Measurements from ENCODE around the gene ITGB3BP. TPM values are rescaled to one million over a fixed set of nuclear protein-coding genes. Genes with fewer than 3 reads are reported as not detected.
"Not testable (repeated sequence)": the region's sequence is repeated elsewhere in the genome, so short reads cannot be mapped to it uniquely, and the experiment has no call there.

ITGB3BP gene
- total and polyA plus RNA-seq, 7 donors, result 9.4 to 25.3 (median 17.3) TPM

DNA sequence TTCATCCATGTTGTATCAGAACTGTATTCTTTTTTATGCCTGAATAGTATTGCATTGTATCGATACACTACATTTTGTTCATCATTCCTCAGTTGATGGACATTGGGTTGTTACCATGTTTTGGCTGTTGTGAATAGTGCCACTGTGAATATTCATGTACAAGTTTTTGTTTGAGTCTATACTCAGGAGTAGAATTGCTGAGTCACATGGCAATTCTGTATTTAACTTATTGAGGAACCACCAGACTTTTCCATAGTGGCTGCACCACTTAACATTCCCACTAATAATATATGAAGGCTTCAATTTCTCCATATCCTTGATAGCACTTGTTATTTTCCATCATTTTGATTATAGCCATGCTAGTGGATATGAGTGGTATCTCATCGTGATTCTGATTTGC is 99.4 kb downstream of the ITGB3BP start:
- H3K36me3 ChIP-seq, result peaks cover 0 to 11% (median 3%) of the 10 kb centered on the region in 4 donors
- H3K9me3 ChIP-seq, result no peaks in the 10 kb centered on the region
- H3K27me3 ChIP-seq, result no peaks in the 10 kb centered on the region
- WGBS, 2 donors, result 95 to 99% methylated on average over 2 of the region's 2 CpGs
- no peaks in the 10 kb centered on the region for H3K4me1 ChIP-seq
- TF ChIP-seq, protein P1, sequence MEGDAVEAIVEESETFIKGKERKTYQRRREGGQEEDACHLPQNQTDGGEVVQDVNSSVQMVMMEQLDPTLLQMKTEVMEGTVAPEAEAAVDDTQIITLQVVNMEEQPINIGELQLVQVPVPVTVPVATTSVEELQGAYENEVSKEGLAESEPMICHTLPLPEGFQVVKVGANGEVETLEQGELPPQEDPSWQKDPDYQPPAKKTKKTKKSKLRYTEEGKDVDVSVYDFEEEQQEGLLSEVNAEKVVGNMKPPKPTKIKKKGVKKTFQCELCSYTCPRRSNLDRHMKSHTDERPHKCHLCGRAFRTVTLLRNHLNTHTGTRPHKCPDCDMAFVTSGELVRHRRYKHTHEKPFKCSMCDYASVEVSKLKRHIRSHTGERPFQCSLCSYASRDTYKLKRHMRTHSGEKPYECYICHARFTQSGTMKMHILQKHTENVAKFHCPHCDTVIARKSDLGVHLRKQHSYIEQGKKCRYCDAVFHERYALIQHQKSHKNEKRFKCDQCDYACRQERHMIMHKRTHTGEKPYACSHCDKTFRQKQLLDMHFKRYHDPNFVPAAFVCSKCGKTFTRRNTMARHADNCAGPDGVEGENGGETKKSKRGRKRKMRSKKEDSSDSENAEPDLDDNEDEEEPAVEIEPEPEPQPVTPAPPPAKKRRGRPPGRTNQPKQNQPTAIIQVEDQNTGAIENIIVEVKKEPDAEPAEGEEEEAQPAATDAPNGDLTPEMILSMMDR (IDR thresholded peaks at IDR 0.05), result no peak
- no peak overlapping the region for H3K27ac ChIP-seq
- intact Hi-C loops (cut with DNase I), result no loop called here
- no peak for DNase-seq
- H3K4me3 ChIP-seq, result no peak overlapping the region

DNA sequence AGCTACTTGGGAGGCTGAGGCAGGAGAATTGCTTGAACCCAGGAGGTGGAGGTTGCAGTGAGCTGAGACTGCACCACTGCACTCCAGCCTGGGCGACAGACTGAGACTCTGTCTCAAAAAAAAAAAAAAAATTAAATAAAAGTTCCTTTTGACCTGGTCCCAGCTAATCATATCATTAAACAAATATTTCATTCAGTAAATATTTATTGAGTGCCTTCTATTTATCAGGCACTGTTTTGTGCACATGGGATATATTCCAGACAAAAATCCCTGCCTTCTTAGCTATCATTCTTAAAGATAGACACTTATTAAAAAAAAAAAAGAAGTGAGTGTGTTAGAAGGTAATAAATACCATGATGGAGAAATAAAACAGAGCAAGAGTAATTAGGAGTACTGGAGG is 102.3 kb downstream of the ITGB3BP start:
- H3K9me3 ChIP-seq; H3K27ac ChIP-seq; H3K27me3 ChIP-seq; H3K4me1 ChIP-seq; H3K36me3 ChIP-seq; intact Hi-C loops (cut with DNase I); DNase-seq; H3K4me3 ChIP-seq: not testable (repeated sequence)
- WGBS, 2 donors, result 87 to 100% methylated on average over 1 of the region's 1 CpG

DNA sequence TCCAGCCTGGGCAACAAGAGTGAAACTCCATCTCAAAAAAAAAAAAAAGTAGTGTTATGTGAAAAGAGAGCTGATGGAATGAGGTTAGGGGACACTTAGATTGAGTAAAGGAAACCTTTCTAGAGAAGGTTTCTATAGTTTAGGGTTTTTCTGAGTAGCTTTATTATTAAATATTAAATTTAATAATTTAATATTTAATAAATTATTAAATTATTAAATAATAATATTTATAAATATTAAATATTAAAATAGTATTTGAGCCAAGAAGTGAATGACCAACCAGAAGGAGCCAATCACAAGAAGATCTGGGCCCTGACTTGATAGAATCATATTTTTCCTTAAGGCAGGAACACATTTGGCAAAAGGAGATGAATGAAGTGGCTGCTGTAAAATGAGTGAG is 104.9 kb downstream of the ITGB3BP start:
- no peak for TF ChIP-seq EP300 (IDR thresholded peaks at IDR 0.05)
- TF ChIP-seq, protein P1 (IDR thresholded peaks at IDR 0.05), result no peak
- intact Hi-C loops (cut with DNase I), result no loop called here
- DNase-seq, result no peak
- Histone ChIP-seq H3K9me3 (no peaks in the 10 kb centered on the region), H3K27ac (no peak overlapping the region), H3K4me1 (no peaks in the 10 kb centered on the region), H3K27me3 (no peaks in the 10 kb centered on the region), H3K4me3 (no peak overlapping the region), H3K36me3 (peaks cover 0 to 13% (median 3%) of the 10 kb centered on the region in 4 donors)

DNA sequence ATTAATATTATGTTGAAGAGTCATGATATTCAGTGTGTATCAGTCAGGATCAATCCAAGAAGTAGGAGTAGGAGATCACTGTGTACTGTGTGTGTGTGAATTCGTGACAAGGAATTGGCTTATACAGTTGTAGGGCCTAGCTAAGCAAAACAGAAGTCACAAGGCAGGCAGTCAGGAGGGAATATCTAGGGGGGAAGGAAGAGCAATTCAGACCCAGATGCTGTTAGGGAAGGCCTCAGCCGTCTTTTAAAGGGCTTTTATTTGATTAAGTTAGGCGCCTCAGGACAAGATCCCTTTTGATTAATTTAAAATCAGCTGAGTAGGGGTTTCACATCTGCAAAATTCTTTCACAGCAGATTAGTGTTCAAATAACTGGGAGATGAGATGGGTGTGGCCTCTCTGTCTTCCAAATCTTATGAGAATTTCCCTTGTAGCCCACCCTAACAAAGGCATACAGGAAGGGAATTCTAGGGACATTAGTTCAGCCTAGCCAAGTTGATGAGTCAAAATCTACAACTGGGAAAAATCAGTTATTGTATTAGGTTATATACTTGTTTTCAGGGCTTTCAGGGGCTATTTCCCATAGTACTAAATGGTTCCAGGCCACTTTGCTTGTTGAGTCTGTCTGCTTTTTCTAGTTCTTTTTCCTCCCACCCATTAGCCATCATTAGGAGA is 108.2 kb downstream of the ITGB3BP start:
- Histone ChIP-seq H3K36me3 (peaks cover 0 to 21% (median 0%) of the 10 kb centered on the region in 4 donors), H3K9me3 (no peaks in the 10 kb centered on the region), H3K4me3 (no peak overlapping the region), H3K27me3 (no peaks in the 10 kb centered on the region), H3K4me1 (no peaks in the 10 kb centered on the region), H3K27ac (no peak overlapping the region)
- intact Hi-C loops (cut with DNase I), result no loop called here
- 90 to 94% methylated on average over 3 of the region's 3 CpGs for WGBS, 2 donors
- TF ChIP-seq, protein P1 (IDR thresholded peaks at IDR 0.05), result no peak
- TF ChIP-seq POLR2AphosphoS5 (IDR thresholded peaks at IDR 0.05) (no peak), EP300 (IDR thresholded peaks at IDR 0.05) (no peak), POLR2A (IDR thresholded peaks at IDR 0.05) (no peak)
- DNase-seq, result no peak

DNA sequence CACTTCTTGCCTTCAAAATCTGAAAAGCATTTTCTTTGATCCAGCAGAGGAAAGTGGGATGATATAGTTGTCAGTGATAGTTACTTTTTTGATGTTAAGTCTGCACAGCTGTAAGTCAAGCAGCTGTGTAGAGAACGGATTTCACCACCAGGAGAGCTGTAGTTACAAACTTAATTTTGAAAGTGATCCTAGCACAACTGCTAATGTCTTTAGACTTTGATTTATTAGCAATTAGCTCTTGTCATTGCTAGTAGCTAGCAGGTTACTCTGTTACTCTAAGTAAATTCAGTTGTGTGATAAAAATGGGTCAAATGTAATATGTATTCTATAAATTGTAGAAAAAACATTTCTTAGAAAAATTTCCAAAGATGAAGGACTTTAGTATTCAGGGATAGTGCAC is 109.6 kb downstream of the ITGB3BP start:
- Histone ChIP-seq H3K27me3 (no peaks in the 10 kb centered on the region), H3K4me1 (no peaks in the 10 kb centered on the region), H3K9me3 (no peaks in the 10 kb centered on the region), H3K36me3 (peaks cover 0 to 18% (median 0%) of the 10 kb centered on the region in 4 donors), H3K27ac (no peak overlapping the region), H3K4me3 (no peak overlapping the region)
- TF ChIP-seq POLR2AphosphoS5 (IDR thresholded peaks at IDR 0.05), result no peak
- TF ChIP-seq, protein P1 (IDR thresholded peaks at IDR 0.05), result no peak
- no peak for TF ChIP-seq EP300 (IDR thresholded peaks at IDR 0.05)
- no peak for TF ChIP-seq POLR2A (IDR thresholded peaks at IDR 0.05)
- DNase-seq, result no peak
- 66 to 76% methylated on average over 1 of the region's 1 CpG for WGBS, 2 donors
- intact Hi-C loops (cut with DNase I), result no loop called here

Measured in sigmoid colon (tissue), 7 donors.